HG03439 (cell line): ENCODE data around the gene HOMER1.
"Not testable (repeated sequence)": the region's sequence is repeated elsewhere in the genome, so short reads cannot be mapped to it uniquely, and the experiment has no call there.

Source experiments
- ATAC-seq: cut with Tn5 transposase; IDR thresholded peaks from one replicate; pipeline ENCODE4 v1.9.1; 2021; ENCODE audit warnings: mild to moderate bottlenecking, moderate library complexity; ENCODE audit not compliant: unreplicated experiment

HOMER1 gene

GRCh38 chr5:79436224-79436623, 77.7 kb downstream of the HOMER1 start:
- ATAC-seq, result no peak

GRCh38 chr5:79430196-79430595, 83.7 kb downstream of the HOMER1 start:
- no peak for ATAC-seq

GRCh38 chr5:79423296-79423695, 90.6 kb downstream of the HOMER1 start:
- no peak for ATAC-seq

- no peak for ATAC-seq
Measured at GRCh38 chr5:79420248-79420647, 93.7 kb downstream of the HOMER1 start.

GRCh38 chr5:79418276-79418675, 95.7 kb downstream of the HOMER1 start:
- ATAC-seq, result no peak

- no peak for ATAC-seq
Measured at GRCh38 chr5:79417495-79417894, 96.4 kb downstream of the HOMER1 start.

- ATAC-seq, result peak; percentile 82
Measured at GRCh38 chr5:79416499-79416898, 97.4 kb downstream of the HOMER1 start.

GRCh38 chr5:79413112-79413511, 100.8 kb downstream of the HOMER1 start:
- no peak for ATAC-seq

GRCh38 chr5:79408028-79408427, 105.9 kb downstream of the HOMER1 start:
- no peak for ATAC-seq

- ATAC-seq, result no peak
Measured at GRCh38 chr5:79407591-79407990, 106.3 kb downstream of the HOMER1 start.

- ATAC-seq, result no peak
Measured at GRCh38 chr5:79401216-79401615, 112.7 kb downstream of the HOMER1 start.

GRCh38 chr5:79399046-79399445, 114.9 kb downstream of the HOMER1 start:
- ATAC-seq, result no peak

GRCh38 chr5:79397080-79397479, 116.9 kb downstream of the HOMER1 start:
- no peak for ATAC-seq

GRCh38 chr5:79396265-79396664, 117.7 kb downstream of the HOMER1 start:
- no peak for ATAC-seq

GRCh38 chr5:79395296-79395695, 118.6 kb downstream of the HOMER1 start:
- no peak for ATAC-seq

GRCh38 chr5:79392776-79393175, 121.2 kb downstream of the HOMER1 start:
- no peak for ATAC-seq

- ATAC-seq, result no peak
Measured at GRCh38 chr5:79386679-79387078, 127.3 kb downstream of the HOMER1 start.

- ATAC-seq, result not testable (repeated sequence)
Measured at GRCh38 chr5:79385126-79385525, 128.8 kb downstream of the HOMER1 start.

GRCh38 chr5:79378510-79379186, 135.3 kb downstream of the HOMER1 start:
- no peak for ATAC-seq

GRCh38 chr5:79357398-79357797, 156.5 kb downstream of the HOMER1 start:
- no peak for ATAC-seq

- no peak for ATAC-seq
Measured at GRCh38 chr5:79349881-79350280, 164.1 kb downstream of the HOMER1 start.

- no peak for ATAC-seq
Measured at GRCh38 chr5:79349047-79349446, 164.9 kb downstream of the HOMER1 start.

GRCh38 chr5:79346420-79346824, 167.5 kb downstream of the HOMER1 start:
- no peak for ATAC-seq
